ENCODE data around the gene XRCC4.

- TF ChIP-seq, protein P1, sequence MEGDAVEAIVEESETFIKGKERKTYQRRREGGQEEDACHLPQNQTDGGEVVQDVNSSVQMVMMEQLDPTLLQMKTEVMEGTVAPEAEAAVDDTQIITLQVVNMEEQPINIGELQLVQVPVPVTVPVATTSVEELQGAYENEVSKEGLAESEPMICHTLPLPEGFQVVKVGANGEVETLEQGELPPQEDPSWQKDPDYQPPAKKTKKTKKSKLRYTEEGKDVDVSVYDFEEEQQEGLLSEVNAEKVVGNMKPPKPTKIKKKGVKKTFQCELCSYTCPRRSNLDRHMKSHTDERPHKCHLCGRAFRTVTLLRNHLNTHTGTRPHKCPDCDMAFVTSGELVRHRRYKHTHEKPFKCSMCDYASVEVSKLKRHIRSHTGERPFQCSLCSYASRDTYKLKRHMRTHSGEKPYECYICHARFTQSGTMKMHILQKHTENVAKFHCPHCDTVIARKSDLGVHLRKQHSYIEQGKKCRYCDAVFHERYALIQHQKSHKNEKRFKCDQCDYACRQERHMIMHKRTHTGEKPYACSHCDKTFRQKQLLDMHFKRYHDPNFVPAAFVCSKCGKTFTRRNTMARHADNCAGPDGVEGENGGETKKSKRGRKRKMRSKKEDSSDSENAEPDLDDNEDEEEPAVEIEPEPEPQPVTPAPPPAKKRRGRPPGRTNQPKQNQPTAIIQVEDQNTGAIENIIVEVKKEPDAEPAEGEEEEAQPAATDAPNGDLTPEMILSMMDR (IDR thresholded peaks at IDR 0.05), result no peak
- peak in 1 of 2 donors; percentile 8 for TF ChIP-seq POLR2A (IDR thresholded peaks at IDR 0.05)
Observed at GRCh38 chr5:83306572-83307241, 229.4 kb downstream of the XRCC4 start.

Measured in adrenal gland (tissue), 5 donors.